Esophagus muscularis mucosa (tissue), 4 donors: ENCODE measurements around the gene MRTFB. TPM values are rescaled to one million over a fixed set of nuclear protein-coding genes. Genes with fewer than 3 reads are reported as not detected.

ENCODE experiments used
- DNase-seq: peaks from one replicate; pipeline ENCODE4 v3.0.0-alpha.2; 2017; ENCODE audit errors: extremely low spot score
- H3K27ac ChIP-seq, 4 donors: fragments of 200-600 bp; sonication (generic); replicated peaks in 1 of 4; 1 replicate in 3 of 4; 2 replicates in 1 of 4; pipeline ENCODE4 v1.5.1; 2016 to 2019; ENCODE audit warnings: mild to moderate bottlenecking in 1 of 4
- H3K27me3 ChIP-seq, 4 donors: fragments of 200-600 bp; sonication (generic); one replicate each; pipeline versions ENCODE4 v1.5.1 to v1.6.0; 2016 to 2019
- H3K36me3 ChIP-seq, 4 donors: fragments of 200-600 bp; sonication (generic); one replicate each; pipeline ENCODE4 v1.5.1; 2016 to 2019
- H3K4me1 ChIP-seq, 4 donors: fragments of 200-600 bp; sonication (generic); one replicate each; pipeline ENCODE4 v1.5.1; 2016 to 2019
- H3K4me3 ChIP-seq, 4 donors: fragments of 200-600 bp; sonication (generic); 1 replicate in 2 of 4; 2 replicates in 2 of 4; pipeline ENCODE4 v1.5.1; 2016 to 2019; ENCODE audit warnings: mild to moderate bottlenecking in 4 of 4, moderate library complexity in 1 of 4
- H3K9me3 ChIP-seq, 4 donors: fragments of 200-600 bp; sonication (generic); 1 replicate in 3 of 4; 2 replicates in 1 of 4; pipeline ENCODE4 v1.5.1; 2016 to 2019
- CTCF ChIP-seq, 3 experiments: fragments of 200-600 bp in 2 of 3; fragments of 450-650 bp in 1 of 3; sonication (generic) in 2 of 3; IDR thresholded peaks; one replicate each; pipeline ENCODE4 v1.5.1; 2017 to 2019; ENCODE audit warnings: antibody characterized with exemption in 3 of 3, mild to moderate bottlenecking in 2 of 3, moderate library complexity in 1 of 3
- EP300 ChIP-seq: sonication (generic); formaldehyde crosslinking; IDR thresholded peaks from one replicate; pipeline ENCODE4 v1.6.1; 2017; ENCODE audit warnings: antibody characterized with exemption
- POLR2A ChIP-seq: fragments of 450-650 bp; IDR thresholded peaks from one replicate; pipeline ENCODE4 v1.6.1; 2017; ENCODE audit warnings: antibody characterized with exemption, moderate library complexity, mild to moderate bottlenecking, low read depth
- POLR2AphosphoS5 ChIP-seq, 2 donors: sonication (generic); formaldehyde crosslinking; IDR thresholded peaks; one replicate each; pipeline ENCODE4 v1.6.1; 2017; ENCODE audit warnings: antibody characterized with exemption in 2 of 2
- WGBS: methylation state at CpG from one replicate; pipeline ENCODE4 v1.1.5; 2018; 5-methylcytosine and 5-hydroxymethylcytosine counted together
- intact Hi-C: fragments of 100-400 bp; cut with DNase I; formaldehyde crosslinking; loops from one replicate; pipeline ENCODE4 v1.15.1; 2023
- total RNA-seq, 4 donors: library from RNA; depleted of rRNA; stranded (reverse); fragments of >200 nt; gene quantifications; one replicate each; pipeline versions ENCODE4 v1.1.0 to v1.2.1, GENCODE V29; 2016

The MRTFB gene
- total RNA-seq, 4 donors from 2014 or later = 36.3 to 63.6 (median 48.2) TPM

DNA sequence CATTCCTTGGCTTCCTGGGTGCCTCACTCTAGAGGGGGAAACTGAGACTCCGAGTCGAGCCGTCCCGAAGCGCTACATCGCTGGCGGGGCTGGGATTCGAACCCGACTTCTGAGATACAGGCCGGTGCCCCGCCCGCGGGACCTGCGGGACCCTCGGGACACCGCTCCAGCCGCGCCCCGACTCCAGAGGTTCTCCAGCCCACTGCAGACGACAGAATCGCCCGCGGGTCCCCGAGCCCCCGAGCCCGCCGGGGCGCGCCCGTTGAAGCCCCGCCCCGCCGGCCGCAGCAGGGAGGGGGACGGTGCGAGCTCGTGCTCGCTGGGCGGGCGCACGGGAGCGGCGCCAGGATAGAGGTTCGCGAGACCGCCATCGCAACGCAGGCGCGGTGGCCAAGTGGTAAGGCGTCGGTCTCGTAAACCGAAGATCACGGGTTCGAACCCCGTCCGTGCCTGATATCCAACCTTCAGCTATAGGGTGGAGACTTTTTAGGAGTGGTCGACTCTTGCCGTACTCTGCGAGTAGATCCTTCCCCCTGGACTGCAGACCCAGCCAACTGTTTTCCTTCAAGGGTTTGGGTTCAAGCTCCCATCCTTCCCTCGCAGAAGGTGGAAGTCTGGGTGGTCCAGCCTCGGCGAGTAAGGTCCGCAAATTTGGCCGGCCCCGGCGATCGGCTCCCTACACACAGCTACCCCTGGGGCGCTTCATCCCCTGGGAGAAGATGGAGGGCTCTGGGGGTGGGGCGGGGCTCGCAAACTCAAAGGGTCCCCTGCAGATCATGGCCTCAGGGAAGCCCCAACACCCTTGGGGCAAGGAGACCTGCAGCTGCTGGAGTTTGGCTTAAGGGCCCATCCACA, 214.6 kb downstream of the MRTFB start:
- TF ChIP-seq EP300 (no peak), POLR2AphosphoS5 (IDR thresholded peaks at IDR 0.05) (peak; percentile 59 to 84)
- Histone ChIP-seq H3K27me3 (no peaks in the 10 kb centered on the region), H3K27ac (peak overlapping the region; percentile 84 to 91 (median 86)), H3K9me3 (peaks cover 0 to 17% (median 9%) of the 10 kb centered on the region in 4 donors), H3K36me3 (no peaks in the 10 kb centered on the region), H3K4me3 (peak overlapping the region; percentile 73 to 86 (median 81)), H3K4me1 (peaks cover 10 to 22% (median 19%) of the 10 kb centered on the region in 4 donors)
- WGBS = 0% methylated on average over 1 of the region's 72 CpGs
- DNase-seq = peak; percentile 99
- intact Hi-C loops = loop anchor here (5.0 kb wide), 1 partner anchor 363 kb away; the partner anchor contains the start of gene ERCC4

GRCh38 chr16:14286368-14287230, 215.5 kb downstream of the MRTFB start:
- TF ChIP-seq POLR2AphosphoS5 (IDR thresholded peaks at IDR 0.05) (no peak), EP300 (no peak), CTCF (IDR thresholded peaks at IDR 0.05) (no peak), POLR2A (no peak)
- intact Hi-C loops = loop anchor here (5.0 kb wide), 1 partner anchor 364 kb away; the partner anchor contains the start of gene ERCC4
- DNase-seq = no peak
- no peaks in the 10 kb centered on the region for H3K27me3 ChIP-seq
- peaks cover 10 to 22% (median 19%) of the 10 kb centered on the region in 4 donors for H3K4me1 ChIP-seq
- WGBS = 45% methylated on average over 17 of the region's 31 CpGs
- peak overlapping the region; percentile 84 to 91 (median 86) for H3K27ac ChIP-seq
- H3K9me3 ChIP-seq = peaks cover 0 to 17% (median 9%) of the 10 kb centered on the region in 4 donors
- no peaks in the 10 kb centered on the region for H3K36me3 ChIP-seq
- peak overlapping the region; percentile 73 to 86 (median 81) for H3K4me3 ChIP-seq

DNA sequence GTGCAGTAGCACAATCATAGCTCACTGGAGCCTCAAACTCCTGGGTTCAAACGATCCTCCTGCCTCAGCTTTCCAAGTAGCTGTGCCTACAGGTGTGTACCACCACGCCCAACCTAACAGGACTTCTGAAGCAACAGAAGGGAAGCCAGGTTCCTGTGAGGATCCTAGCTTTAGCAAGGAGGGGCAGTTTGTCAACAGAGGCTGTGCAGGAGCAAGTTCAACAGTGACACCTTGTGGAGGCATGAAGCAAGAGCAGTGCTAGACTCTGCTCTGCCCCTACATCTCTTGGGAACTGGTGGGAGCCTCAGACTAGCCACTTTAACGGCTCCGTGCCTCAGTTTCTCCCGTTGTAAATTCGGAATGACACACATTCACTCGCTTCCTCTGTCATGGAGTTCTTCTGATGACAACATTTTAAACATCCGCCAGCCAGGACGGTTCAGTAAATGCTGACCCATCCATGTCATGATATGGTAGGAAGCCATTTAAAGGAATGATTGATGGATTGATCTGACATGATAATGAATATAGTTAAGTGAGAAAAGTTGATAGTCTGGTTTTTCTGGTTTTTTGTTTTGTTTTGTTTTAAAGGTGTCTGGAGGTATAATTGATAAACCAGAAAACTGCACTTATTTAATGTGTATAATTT, 218.7 kb downstream of the MRTFB start:
- H3K4me3 ChIP-seq = no peak overlapping the region
- intact Hi-C loops = loop anchor here (5.0 kb wide), 1 partner anchor 368 kb away; the partner anchor contains the start of gene ERCC4
- no peaks in the 10 kb centered on the region for H3K36me3 ChIP-seq
- peaks cover 10 to 15% (median 15%) of the 10 kb centered on the region in 4 donors for H3K4me1 ChIP-seq
- peaks cover 0 to 17% (median 9%) of the 10 kb centered on the region in 4 donors for H3K9me3 ChIP-seq
- no peak for TF ChIP-seq EP300
- TF ChIP-seq POLR2A = no peak
- TF ChIP-seq POLR2AphosphoS5 (IDR thresholded peaks at IDR 0.05) = no peak
- TF ChIP-seq CTCF (IDR thresholded peaks at IDR 0.05) = peak in 1 of 3 experiments; percentile 33
- DNase-seq = no peak
- 51% methylated on average over 9 of the region's 9 CpGs for WGBS
- H3K27me3 ChIP-seq = no peaks in the 10 kb centered on the region
- H3K27ac ChIP-seq = no peak overlapping the region

GRCh38 chr16:14291286-14291685, 220.2 kb downstream of the MRTFB start:
- no peaks in the 10 kb centered on the region for H3K27me3 ChIP-seq
- H3K27ac ChIP-seq = no peak overlapping the region
- 68% methylated on average over 8 of the region's 8 CpGs for WGBS
- no peak overlapping the region for H3K4me3 ChIP-seq
- intact Hi-C loops = no loop called here
- peaks cover 5 to 7% (median 7%) of the 10 kb centered on the region in 4 donors for H3K4me1 ChIP-seq
- H3K36me3 ChIP-seq = no peaks in the 10 kb centered on the region
- H3K9me3 ChIP-seq = peaks cover 0 to 17% (median 9%) of the 10 kb centered on the region in 4 donors
- TF ChIP-seq EP300 (no peak), POLR2A (no peak), CTCF (IDR thresholded peaks at IDR 0.05) (no peak), POLR2AphosphoS5 (IDR thresholded peaks at IDR 0.05) (no peak)
- no peak for DNase-seq
